ENCODE data around the gene SRP72.
"Not testable (repeated sequence)": the region's sequence is repeated elsewhere in the genome, so short reads cannot be mapped to it uniquely, and the experiment has no call there.

Gene SRP72

GRCh38 chr4:56467284-56468096 lies at the start of gene SRP72:
Gene SRP72 (plus strand): TSS chr4:56467617. CDS start chr4:56467636, 19 bp downstream.
- DNase-seq: peak; percentile 87

- no peak for DNase-seq
Observed at GRCh38 chr4:56424176-56424575, 43.2 kb upstream of the SRP72 start.

- no peak for DNase-seq
Observed at GRCh38 chr4:56424697-56425514, 42.5 kb upstream of the SRP72 start.

- no peak for DNase-seq
Observed at GRCh38 chr4:56425518-56425917, 41.9 kb upstream of the SRP72 start.

GRCh38 chr4:56426273-56426672 lies 41.1 kb upstream of the SRP72 start:
- no peak for DNase-seq

GRCh38 chr4:56427179-56427578 lies 40.2 kb upstream of the SRP72 start:
- no peak for DNase-seq

GRCh38 chr4:56430203-56430602 lies 37.2 kb upstream of the SRP72 start:
- DNase-seq: no peak

GRCh38 chr4:56433280-56433679 lies 34.1 kb upstream of the SRP72 start:
- no peak for DNase-seq

- no peak for DNase-seq
Observed at GRCh38 chr4:56434599-56435139, 32.7 kb upstream of the SRP72 start.

- DNase-seq: peak; percentile 99
Observed at GRCh38 chr4:56435140-56435926, 32.1 kb upstream of the SRP72 start, which contains the start of gene PPAT. Gene PPAT (minus strand): TSS chr4:56435615. CDS start chr4:56435477, 138 bp downstream.

GRCh38 chr4:56438766-56439165 lies 28.7 kb upstream of the SRP72 start:
- DNase-seq: no peak

GRCh38 chr4:56440983-56441382 lies 26.4 kb upstream of the SRP72 start:
- DNase-seq: no peak

GRCh38 chr4:56444719-56445118 lies 22.7 kb upstream of the SRP72 start:
- no peak for DNase-seq

GRCh38 chr4:56445699-56446098 lies 21.7 kb upstream of the SRP72 start:
- no peak for DNase-seq

- DNase-seq: no peak
Observed at GRCh38 chr4:56448301-56448700, 19.1 kb upstream of the SRP72 start.

GRCh38 chr4:56449475-56449874 lies 17.9 kb upstream of the SRP72 start:
- not testable (repeated sequence) for DNase-seq

- DNase-seq: no peak
Observed at GRCh38 chr4:56450342-56450741, 17.1 kb upstream of the SRP72 start.

GRCh38 chr4:56460085-56460484 lies 7.3 kb upstream of the SRP72 start:
- no peak for DNase-seq

- DNase-seq: no peak
Observed at GRCh38 chr4:56462157-56462556, 5.3 kb upstream of the SRP72 start.

GRCh38 chr4:56463711-56464110 lies 3.7 kb upstream of the SRP72 start:
- no peak for DNase-seq

- no peak for DNase-seq
Observed at GRCh38 chr4:56464581-56464980, 2.8 kb upstream of the SRP72 start.

- no peak for DNase-seq
Observed at GRCh38 chr4:56465599-56466295, 1.7 kb upstream of the SRP72 start.
